ENCODE measurements around the gene ORMDL3. TPM values are rescaled to one million over a fixed set of nuclear protein-coding genes. Genes with fewer than 3 reads are reported as not detected.

Gene ORMDL3
- total RNA-seq, 6 experiments from 2014 or later = 105 to 174 (median 128) TPM

DNA sequence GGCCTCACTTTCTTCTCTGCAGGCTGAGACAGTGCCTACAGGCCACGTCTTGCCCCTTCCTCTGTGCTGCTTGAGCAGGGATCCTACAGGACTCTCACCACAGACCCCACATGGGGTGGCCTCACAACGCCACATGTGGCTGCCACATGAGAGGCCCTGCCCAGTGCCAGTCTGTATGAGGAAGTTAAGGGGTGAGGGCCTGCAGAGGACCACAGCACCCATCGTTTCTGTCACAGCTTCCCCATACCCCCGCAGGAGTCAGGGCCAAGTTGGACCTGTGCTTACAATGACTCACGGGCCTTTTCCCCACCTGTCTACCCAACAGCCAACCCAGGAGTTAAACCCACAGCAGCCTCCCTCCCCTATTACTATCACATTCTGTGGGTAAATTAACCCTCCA lies 6.1 kb downstream of the ORMDL3 start:
- TF ChIP-seq, protein P1, sequence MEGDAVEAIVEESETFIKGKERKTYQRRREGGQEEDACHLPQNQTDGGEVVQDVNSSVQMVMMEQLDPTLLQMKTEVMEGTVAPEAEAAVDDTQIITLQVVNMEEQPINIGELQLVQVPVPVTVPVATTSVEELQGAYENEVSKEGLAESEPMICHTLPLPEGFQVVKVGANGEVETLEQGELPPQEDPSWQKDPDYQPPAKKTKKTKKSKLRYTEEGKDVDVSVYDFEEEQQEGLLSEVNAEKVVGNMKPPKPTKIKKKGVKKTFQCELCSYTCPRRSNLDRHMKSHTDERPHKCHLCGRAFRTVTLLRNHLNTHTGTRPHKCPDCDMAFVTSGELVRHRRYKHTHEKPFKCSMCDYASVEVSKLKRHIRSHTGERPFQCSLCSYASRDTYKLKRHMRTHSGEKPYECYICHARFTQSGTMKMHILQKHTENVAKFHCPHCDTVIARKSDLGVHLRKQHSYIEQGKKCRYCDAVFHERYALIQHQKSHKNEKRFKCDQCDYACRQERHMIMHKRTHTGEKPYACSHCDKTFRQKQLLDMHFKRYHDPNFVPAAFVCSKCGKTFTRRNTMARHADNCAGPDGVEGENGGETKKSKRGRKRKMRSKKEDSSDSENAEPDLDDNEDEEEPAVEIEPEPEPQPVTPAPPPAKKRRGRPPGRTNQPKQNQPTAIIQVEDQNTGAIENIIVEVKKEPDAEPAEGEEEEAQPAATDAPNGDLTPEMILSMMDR (IDR thresholded peaks at IDR 0.05) = no peak
- TF ChIP-seq POLR2A (IDR thresholded peaks at IDR 0.05) = no peak
- Histone ChIP-seq H3K4me3 (no peak overlapping the region), H3K27ac (peak overlapping the region; percentile 69 to 98 (median 89)), H3K9me3 (no peaks in the 10 kb centered on the region), H3K27me3 (no peaks in the 10 kb centered on the region), H3K36me3 (peaks cover 0 to 29% (median 15%) of the 10 kb centered on the region in 4 donors), H3K4me1 (peaks cover 0 to 73% (median 35%) of the 10 kb centered on the region in 4 donors)
- no peak for DNase-seq
- WGBS (ENCODE audit: insufficient coverage, low coverage, low lambda C conversion rate, missing lambda C conversion rate) = 0% methylated on average over 2 of the region's 5 CpGs
- peak in 1 of 4 donors; percentile 21 for ATAC-seq
- intact Hi-C loops (cut with DNase I) = no loop called here

DNA sequence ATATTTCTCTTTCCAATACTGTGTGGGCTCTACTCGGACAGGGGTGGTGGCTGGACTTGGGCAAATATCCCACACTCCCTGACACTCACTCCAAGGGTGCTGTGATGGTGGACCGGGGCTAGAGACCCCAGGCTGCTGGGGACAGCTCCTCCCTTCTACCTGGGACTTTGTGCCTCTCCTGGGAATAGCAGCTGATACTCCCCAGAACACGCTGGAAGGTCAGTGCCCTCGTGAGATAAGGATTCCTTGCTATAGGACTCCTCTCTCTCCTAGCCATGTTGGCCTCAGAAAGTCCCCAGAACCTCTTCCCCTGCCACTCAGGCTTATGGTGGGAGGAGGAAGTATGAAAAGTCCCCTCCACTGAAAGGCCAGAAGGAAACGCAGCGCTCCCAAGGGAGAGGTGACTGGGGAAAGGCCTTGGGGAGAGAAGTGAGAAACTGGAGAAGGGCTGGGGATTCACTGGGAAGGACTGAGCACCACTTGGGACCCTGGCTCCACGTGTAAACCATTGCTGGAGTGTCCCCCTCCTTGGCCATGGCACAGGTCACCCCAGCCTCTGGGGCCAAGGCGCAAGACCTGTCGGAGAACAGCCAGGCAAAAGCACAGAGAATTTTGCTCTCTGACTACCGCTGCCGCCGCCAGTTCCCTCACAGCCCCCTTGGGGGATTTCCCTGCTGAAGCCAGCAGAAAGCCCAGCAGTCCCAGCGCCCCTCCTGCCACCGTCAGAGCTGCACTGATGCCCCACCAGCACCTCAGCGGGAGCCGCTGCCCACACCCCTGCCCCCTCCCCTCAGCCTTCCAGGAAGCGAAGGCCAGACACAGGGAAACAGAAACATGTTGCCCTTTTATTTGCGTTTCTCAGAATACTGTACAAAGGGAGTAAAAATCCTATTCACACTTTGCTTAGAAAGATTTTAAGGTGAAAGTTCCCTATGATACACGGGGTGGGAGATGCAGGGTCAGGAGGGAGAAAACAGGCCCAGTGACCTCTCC lies 6.9 kb downstream of the ORMDL3 start:
- WGBS (ENCODE audit: insufficient coverage, low coverage, low lambda C conversion rate, missing lambda C conversion rate) = 46% methylated on average over 14 of the region's 19 CpGs
- intact Hi-C loops (cut with DNase I) = no loop called here
- H3K4me1 ChIP-seq = peaks cover 0 to 77% (median 32%) of the 10 kb centered on the region in 4 donors
- H3K36me3 ChIP-seq = peaks cover 0 to 29% (median 15%) of the 10 kb centered on the region in 4 donors
- H3K27ac ChIP-seq = peak overlapping the region; percentile 69 to 98 (median 89)
- TF ChIP-seq, protein P1 (IDR thresholded peaks at IDR 0.05) = no peak
- no peak for TF ChIP-seq POLR2A (IDR thresholded peaks at IDR 0.05)
- no peak overlapping the region for H3K4me3 ChIP-seq
- H3K9me3 ChIP-seq = no peaks in the 10 kb centered on the region
- DNase-seq (peak in 1 of 3 donors; percentile 53), ATAC-seq (peak in 1 of 4 donors; percentile 5)
- H3K27me3 ChIP-seq = no peaks in the 10 kb centered on the region

DNA sequence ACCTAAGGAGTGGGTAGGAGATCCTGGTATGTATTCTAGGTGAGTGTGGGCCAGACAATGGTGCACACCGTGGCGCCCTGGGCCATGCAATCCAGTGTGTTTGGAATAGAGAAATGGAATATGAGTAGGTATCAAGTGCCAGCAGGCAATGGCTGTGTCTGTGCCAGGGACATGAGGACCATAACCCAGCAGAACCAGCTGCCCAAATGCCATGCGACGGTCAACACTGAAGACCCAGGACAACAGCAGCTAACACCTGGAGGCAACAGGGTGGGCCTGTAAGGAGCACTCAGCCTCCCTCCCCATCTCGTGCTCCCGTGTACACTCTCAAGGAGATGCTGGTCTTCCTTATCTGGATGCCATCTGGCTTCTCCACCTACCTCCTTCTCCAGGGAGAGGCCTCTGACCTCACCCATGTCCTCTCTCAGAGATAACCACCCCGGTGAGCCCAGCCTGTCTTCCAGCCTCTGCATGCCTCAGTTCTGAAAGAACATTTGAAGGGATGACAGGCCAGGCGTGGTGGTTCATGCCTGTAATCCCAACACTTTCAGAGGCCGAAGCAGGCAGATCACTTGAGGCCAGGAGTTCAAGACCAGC lies 8.2 kb downstream of the ORMDL3 start:
- WGBS (ENCODE audit: insufficient coverage, low coverage, low lambda C conversion rate, missing lambda C conversion rate) = 97% methylated on average over 6 of the region's 9 CpGs
- no peak overlapping the region for H3K27ac ChIP-seq
- ATAC-seq = no peak
- peaks cover 0 to 74% (median 31%) of the 10 kb centered on the region in 4 donors for H3K4me1 ChIP-seq
- no peaks in the 10 kb centered on the region for H3K27me3 ChIP-seq
- TF ChIP-seq, protein P1 (IDR thresholded peaks at IDR 0.05) = no peak
- no peak for TF ChIP-seq POLR2A (IDR thresholded peaks at IDR 0.05)
- H3K4me3 ChIP-seq = no peak overlapping the region
- H3K9me3 ChIP-seq = no peaks in the 10 kb centered on the region
- DNase-seq = no peak
- intact Hi-C loops (cut with DNase I) = no loop called here
- peaks cover 0 to 29% (median 15%) of the 10 kb centered on the region in 4 donors for H3K36me3 ChIP-seq

DNA sequence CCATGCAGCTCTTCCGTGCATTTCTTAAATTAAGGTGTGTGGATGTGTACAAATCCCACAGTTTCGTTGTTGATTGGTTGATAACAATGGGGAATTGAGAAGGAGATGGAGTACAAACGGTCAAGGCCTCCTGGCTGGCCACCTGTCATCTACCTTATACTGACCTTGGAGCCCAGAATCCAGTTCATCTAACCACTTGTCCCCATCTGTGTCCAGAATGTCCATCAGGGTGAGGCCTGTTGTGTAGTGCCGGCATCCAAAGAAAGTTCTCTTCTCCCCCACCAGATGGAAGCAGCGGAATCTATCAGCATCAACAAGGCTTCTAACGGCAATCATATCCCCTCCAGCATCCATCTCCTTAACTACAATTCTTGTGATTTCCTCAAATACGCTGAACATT lies 10.5 kb downstream of the ORMDL3 start:
- TF ChIP-seq, protein P1 (IDR thresholded peaks at IDR 0.05) = no peak
- TF ChIP-seq POLR2A (IDR thresholded peaks at IDR 0.05) = no peak
- WGBS (ENCODE audit: insufficient coverage, low coverage, low lambda C conversion rate, missing lambda C conversion rate) = 71% methylated on average over 3 of the region's 7 CpGs
- Histone ChIP-seq H3K9me3 (no peaks in the 10 kb centered on the region), H3K27ac (peak overlapping the region in 2 of 3 donors; percentile 20 to 60), H3K4me1 (peaks cover 0 to 63% (median 19%) of the 10 kb centered on the region in 4 donors), H3K4me3 (no peak overlapping the region), H3K27me3 (no peaks in the 10 kb centered on the region), H3K36me3 (peaks cover 0 to 10% (median 5%) of the 10 kb centered on the region in 4 donors)
- intact Hi-C loops (cut with DNase I) = no loop called here
- ATAC-seq (no peak), DNase-seq (no peak)
